ENCODE results near the gene CENPQ.

CENPQ gene

GRCh38 chr6:49535795-49536194 lies 72.6 kb downstream of the CENPQ start:
- Histone ChIP-seq H4K20me1 (no peaks in the 10 kb centered on the region), H3K4me2 (no peak overlapping the region), H3K4me3 (no peak overlapping the region), H3K27ac (no peak overlapping the region), H3K9me3 (no peaks in the 10 kb centered on the region), H3K36me3 (no peaks in the 10 kb centered on the region), H3K27me3 (no peaks in the 10 kb centered on the region), H3K4me1 (no peaks in the 10 kb centered on the region), H3K9ac (no peak overlapping the region)
- no peak for TF ChIP-seq Cebpa-rat (IDR thresholded peaks at IDR 0.05)

GRCh38 chr6:49539102-49539501 lies 75.9 kb downstream of the CENPQ start:
- no peaks in the 10 kb centered on the region for H4K20me1 ChIP-seq
- no peak overlapping the region for H3K4me2 ChIP-seq
- H3K9me3 ChIP-seq: no peaks in the 10 kb centered on the region
- H3K36me3 ChIP-seq: no peaks in the 10 kb centered on the region
- H3K4me1 ChIP-seq: no peaks in the 10 kb centered on the region
- H3K9ac ChIP-seq: no peak overlapping the region
- H3K27ac ChIP-seq: no peak overlapping the region
- TF ChIP-seq Cebpa-rat (IDR thresholded peaks at IDR 0.05): peak; percentile 57; the same call in 1 of the 2 replicates
- H3K4me3 ChIP-seq: no peak overlapping the region
- no peaks in the 10 kb centered on the region for H3K27me3 ChIP-seq

DNA sequence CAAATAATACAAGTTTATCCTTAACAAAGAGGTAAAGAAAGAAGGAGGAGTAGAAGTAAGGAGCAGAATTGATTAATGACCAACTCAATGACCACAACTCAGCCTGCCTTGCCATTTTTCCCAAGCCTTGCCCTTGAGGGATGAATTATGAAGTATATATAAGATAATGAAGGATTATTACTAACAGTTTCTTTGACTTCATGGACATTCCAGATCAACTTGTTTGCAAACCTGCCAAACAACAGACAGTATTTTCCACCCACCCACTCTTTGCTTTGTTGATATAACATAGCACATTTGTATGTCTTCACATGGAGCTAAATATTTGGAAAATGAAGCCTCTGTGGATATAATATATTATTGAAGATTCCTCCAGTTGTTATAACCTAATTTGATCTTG lies 77.4 kb downstream of the CENPQ start:
- Histone ChIP-seq H3K4me1 (no peaks in the 10 kb centered on the region), H3K27ac (no peak overlapping the region), H3K9ac (no peak overlapping the region)

GRCh38 chr6:49541210-49541724 lies 78.1 kb downstream of the CENPQ start:
- Histone ChIP-seq H4K20me1 (no peaks in the 10 kb centered on the region), H3K9ac (no peak overlapping the region), H3K4me2 (no peak overlapping the region), H3K36me3 (no peaks in the 10 kb centered on the region), H3K4me1 (no peaks in the 10 kb centered on the region), H3K27me3 (no peaks in the 10 kb centered on the region), H3K27ac (no peak overlapping the region), H3K9me3 (no peaks in the 10 kb centered on the region), H3K4me3 (no peak overlapping the region)
- no peak for TF ChIP-seq Cebpa-rat (IDR thresholded peaks at IDR 0.05)

More for the DNA sequence above, 77.4 kb downstream of the CENPQ start:
- no peak for TF ChIP-seq Cebpa-rat (IDR thresholded peaks at IDR 0.05)
- Histone ChIP-seq H3K4me3 (no peak overlapping the region), H4K20me1 (no peaks in the 10 kb centered on the region), H3K9me3 (no peaks in the 10 kb centered on the region), H3K4me2 (no peak overlapping the region), H3K27me3 (no peaks in the 10 kb centered on the region), H3K36me3 (no peaks in the 10 kb centered on the region)

DNA sequence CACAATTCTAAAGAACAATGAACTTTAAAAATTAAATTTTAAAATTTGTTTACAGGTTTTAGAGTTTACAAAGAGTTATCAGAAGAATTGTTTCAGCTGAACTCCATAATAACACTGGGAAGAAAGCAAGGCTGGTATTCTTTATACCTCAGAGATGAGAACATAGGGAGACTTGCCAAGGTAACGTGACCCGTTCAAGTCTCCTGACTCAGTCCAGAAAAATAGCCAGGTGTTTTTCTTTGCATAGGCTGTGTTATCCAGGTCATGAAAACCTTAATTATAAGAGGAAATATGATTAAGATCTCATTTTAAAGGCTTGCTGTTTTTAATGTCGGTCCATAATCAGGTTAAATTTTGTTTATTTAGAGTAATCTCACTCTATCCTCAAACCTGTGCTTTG lies 78.8 kb downstream of the CENPQ start:
- Histone ChIP-seq H3K36me3 (no peaks in the 10 kb centered on the region), H3K4me1 (no peaks in the 10 kb centered on the region), H3K9me3 (no peaks in the 10 kb centered on the region), H3K27ac (no peak overlapping the region), H3K4me3 (no peak overlapping the region), H3K27me3 (no peaks in the 10 kb centered on the region), H3K4me2 (no peak overlapping the region), H4K20me1 (no peaks in the 10 kb centered on the region), H3K9ac (no peak overlapping the region)
- no peak for TF ChIP-seq Cebpa-rat (IDR thresholded peaks at IDR 0.05)

Data from BLaER1 (cell line).